HG03571 (cell line): Measurements from ENCODE around the gene PTPRH.
"Not testable (repeated sequence)": the region's sequence is repeated elsewhere in the genome, so short reads cannot be mapped to it uniquely, and the experiment has no call there.

Experiments
- ATAC-seq: cut with Tn5 transposase; IDR thresholded peaks from one replicate; pipeline ENCODE4 v1.9.1; 2021; ENCODE audit not compliant: unreplicated experiment

The PTPRH gene

GRCh38 chr19:55181740-55182139, 27.6 kb downstream of the PTPRH start:
- ATAC-seq, result no peak

- peak; percentile 10 for ATAC-seq
These were observed 29.5 kb downstream of the PTPRH start, which contains the start of gene SYT5 for GRCh38 chr19:55179606-55180484. Gene SYT5 (minus strand): TSS chr19:55180289. CDS start chr19:55179041, 1,248 bp downstream.

- ATAC-seq, result peak; percentile 65
These were observed 30.3 kb downstream of the PTPRH start for GRCh38 chr19:55178781-55179599.

- ATAC-seq, result no peak
These were observed 33.2 kb downstream of the PTPRH start for GRCh38 chr19:55176076-55176475.

GRCh38 chr19:55175117-55175867, 34.0 kb downstream of the PTPRH start:
- ATAC-seq, result no peak

GRCh38 chr19:55174425-55175116, 34.7 kb downstream of the PTPRH start:
- ATAC-seq, result no peak

- no peak for ATAC-seq
These were observed 35.4 kb downstream of the PTPRH start for GRCh38 chr19:55173714-55174409.

- no peak for ATAC-seq
These were observed 36.1 kb downstream of the PTPRH start for GRCh38 chr19:55173186-55173713.

GRCh38 chr19:55172741-55173140, 36.6 kb downstream of the PTPRH start:
- ATAC-seq, result no peak

- not testable (repeated sequence) for ATAC-seq
These were observed 37.0 kb downstream of the PTPRH start for GRCh38 chr19:55172318-55172717.

GRCh38 chr19:55171440-55171839, 37.9 kb downstream of the PTPRH start:
- no peak for ATAC-seq

GRCh38 chr19:55169136-55169535, 40.2 kb downstream of the PTPRH start:
- ATAC-seq, result no peak

GRCh38 chr19:55166530-55167268, 42.6 kb downstream of the PTPRH start, which contains the start of gene DNAAF3:
Gene DNAAF3 (minus strand): TSS chr19:55166613. CDS start chr19:55166413, 200 bp downstream.
- ATAC-seq, result peak; percentile 64

GRCh38 chr19:55165952-55166529, 43.3 kb downstream of the PTPRH start:
- ATAC-seq, result no peak

- ATAC-seq, result no peak
These were observed 47.6 kb downstream of the PTPRH start for GRCh38 chr19:55161571-55162322.

GRCh38 chr19:55160986-55161365, 48.3 kb downstream of the PTPRH start:
- ATAC-seq, result no peak

GRCh38 chr19:55160128-55160985, 48.9 kb downstream of the PTPRH start:
- no peak for ATAC-seq
